Activated effector memory CD4-positive, alpha-beta T cell treated with anti-CD3 and anti-CD28 coated beads, Interleukin-2, amount 50 U/mL, for 16 hours (primary cell): ENCODE results near the gene ASAP2.
A peak's percentile ranks its signal among the peaks of the same experiment; 100 is the strongest.

Source experiments
- DNase-seq: peaks from one replicate; pipeline ENCODE4 v3.0.0-alpha.2; 2020

ASAP2 gene

DNA sequence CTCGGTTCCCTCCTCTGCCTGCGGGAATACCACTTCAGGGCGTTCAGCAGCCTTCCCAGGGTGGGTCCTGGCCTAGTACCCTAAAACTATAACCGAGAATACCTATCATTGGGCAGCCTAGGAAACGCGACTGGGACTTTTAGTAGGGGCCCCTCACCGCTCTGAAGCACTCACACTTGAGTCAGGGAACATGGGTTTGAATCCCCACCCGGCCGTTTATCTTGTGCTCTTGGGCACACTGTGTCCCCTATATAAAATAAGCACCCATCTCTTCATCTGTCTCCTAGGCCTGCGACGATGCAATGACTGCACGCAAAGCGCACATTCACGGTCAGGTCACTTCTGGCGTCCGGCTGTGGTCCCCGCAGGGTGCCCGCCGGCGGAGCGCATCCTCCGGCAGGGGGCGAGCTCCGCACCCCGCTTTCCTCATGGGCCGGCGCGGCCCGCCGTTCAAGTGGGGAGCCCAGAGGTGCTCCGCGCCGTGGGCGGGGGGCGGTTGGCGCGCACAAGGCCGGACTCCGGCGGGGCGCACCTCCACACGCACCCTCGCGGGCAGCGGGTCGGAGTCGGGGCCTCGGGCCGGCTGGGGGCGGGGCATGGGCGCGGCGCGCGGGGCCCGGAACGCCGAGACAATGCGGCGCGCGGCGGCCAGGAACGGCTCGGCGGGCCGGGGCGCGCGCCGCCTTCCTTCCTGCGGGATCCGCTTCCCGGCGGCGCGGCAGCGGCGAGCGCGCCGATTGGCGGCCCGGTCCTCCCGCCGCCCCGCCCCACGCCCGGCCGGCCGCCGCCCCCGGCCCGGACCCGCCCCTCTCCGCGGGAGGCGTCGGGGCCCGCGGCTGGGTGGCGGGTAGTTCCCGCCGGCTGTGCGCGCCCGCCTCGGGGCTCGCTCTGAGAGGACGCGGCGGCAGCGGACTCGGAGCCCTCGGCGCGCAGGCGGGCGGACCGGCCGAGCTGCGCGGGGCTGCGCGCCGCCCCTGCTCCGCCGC is at the start of gene ASAP2:
Gene ASAP2 (plus strand): TSS at position 850 of the 986 bp plus-strand sequence. CDS start 293 bp downstream, outside the sequence.
- DNase-seq = peak; percentile 68

DNA sequence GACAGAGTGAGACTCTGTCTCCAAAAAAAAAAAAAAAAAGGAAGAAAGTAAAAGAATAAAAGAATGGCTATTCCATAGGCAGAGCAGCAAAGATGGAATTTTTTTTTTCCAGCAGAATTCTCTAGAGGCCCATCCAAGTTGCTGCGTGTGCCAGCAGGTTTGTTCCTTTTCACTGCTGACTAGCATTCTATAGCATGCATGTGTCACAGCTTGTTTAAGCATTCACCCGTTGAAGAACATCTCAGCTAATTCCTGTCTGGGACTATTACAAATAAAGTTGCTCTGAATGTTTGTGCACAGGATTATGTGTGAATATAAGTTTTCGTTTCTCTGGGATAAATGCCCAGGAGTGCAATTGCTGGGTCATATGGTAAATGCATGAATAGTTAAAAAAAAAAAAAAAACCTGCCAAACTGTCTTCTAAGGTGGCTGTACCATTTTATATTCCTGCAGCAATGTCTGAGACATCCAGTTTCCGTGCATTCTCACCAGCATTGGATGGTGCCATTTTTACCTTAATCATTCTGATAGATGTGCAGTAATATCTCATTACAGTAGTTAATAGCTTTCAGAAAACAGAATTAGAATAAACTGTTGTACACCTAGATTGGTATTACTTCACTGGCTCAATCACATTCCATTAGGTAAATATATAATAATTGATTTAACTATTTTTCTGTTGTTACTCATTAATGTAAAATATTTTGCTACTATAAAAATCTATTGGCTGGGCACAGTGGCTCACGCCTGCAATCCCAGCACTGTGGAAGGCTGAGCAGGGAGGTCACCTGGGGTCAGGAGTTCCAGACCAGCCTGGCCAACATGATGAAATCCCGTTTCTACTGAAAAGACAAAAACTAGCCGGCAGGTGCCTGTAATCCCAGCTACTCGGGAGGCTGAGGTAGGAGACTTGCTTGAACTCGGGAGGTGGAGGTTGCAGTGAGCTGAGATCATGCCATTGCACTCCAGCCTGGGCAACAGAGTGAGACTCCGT is 47.5 kb upstream of the ASAP2 start:
- no peak for DNase-seq

DNA sequence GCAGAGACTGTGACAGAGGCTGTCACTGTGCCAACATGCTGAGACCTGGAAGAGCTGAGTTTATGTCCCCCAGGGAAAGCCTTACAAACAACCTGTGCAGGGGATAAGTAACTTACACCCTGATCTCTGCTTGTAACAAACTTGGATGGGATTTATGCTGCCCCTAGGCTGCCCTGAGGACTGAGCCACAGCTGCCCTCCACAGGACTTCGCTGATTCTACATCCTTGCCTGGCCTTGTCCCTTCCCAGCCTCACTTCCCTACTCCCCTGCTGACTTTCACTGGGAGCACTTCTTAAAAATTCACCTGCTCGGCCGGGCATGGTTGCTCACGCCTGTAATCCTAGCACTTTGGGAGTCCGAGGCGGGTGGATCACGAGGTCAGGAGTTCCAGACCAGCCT is 45.9 kb upstream of the ASAP2 start:
- no peak for DNase-seq

DNA sequence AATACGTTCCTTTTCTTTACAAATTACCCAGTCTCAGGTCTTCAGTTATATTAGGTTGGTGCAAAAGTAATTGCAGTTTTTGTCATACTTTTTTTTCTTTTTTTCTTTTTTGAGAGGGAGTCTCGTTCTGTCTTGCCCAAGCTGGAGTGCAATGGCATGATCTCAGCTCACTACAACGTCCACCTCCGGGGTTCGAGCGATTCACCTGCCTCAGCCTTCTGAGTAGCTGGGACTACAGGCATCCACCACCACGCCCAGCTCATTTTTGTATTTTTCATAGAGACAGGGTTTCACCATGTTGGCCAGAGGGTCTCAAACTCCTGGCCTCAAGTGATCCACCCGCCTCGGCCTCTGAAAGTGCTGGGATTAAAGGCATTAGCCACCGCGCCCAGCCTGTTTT is 43.8 kb upstream of the ASAP2 start:
- no peak for DNase-seq

DNA sequence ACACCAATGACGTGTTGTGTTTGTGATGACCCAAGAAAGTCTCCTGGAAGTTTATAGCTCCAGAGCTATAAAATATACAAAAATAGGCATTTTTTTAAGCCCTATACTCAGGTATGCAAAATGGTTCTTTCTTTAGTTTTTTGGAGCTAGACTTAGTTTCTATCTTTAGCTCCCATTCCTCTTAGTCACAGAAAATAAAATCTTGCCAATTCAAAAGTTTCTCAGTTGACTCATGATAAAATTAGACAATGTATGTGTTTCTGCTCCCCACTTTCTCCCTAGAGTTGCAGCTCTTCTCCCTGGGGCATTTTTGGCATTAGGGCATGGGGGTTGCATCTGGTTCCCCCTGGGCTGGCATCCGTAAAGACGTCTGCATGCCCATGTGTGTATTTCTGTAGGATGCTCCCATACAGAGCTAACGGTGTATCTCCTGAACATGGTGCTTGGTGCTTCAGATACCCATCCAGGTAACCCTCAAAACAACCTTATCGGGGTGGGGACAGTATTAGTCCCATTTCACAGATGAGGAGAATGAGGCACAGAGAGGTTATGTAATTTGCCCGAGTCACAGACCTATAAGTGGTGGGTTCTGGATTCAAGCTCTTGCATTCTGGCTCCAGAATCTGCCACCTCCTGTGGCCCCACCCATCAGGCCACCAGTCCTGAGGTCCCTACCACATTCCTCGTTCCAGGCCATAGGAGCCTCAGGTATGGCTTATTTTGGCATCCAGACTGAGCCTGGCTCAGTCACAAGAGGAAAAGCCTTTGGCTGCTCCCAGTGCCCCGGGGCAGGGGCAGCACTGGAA is 43.1 kb upstream of the ASAP2 start:
- DNase-seq = no peak

DNA sequence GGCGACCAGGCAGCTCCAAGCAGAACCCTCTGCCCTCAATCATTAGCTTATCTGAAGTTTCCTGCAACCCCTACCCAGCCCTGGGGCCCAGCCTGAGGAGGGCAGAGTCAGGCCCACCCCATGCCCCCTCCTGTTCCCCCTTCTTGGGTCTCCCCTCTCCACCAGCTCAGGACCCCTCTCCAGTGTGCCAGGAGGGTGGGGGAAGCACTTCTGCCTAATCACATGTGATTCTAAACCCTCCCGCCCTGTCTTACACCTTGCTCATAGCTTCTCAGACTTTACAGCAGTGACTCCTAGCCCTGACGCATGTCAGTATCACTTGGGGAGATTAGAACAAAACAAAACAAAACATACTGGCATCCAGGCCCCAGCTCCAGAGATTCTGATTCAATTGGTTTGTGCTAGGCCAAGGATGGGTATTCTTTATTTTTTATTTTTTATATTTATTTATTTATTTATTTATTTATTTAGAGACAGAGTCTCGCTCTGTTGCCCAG is 42.5 kb upstream of the ASAP2 start:
- DNase-seq = no peak

DNA sequence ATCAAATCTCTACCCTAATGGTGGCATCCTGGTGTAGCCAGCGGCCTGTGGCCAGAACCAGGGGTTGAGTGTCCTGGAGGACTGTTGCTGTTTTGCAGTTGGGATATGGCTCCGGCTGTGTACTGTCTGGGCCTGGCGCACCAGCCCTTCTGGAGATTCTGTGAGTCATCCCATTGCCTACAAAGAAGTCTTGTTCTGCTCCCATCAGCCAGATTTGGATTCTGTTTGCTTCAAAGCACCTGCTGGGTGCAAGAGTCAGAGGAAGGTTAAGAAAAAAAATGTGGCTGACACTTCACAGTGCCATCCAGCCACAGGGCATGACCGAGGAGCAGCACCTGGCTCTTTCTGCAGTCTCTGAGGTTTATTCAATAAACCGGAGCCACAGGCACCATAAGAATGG is 41.0 kb upstream of the ASAP2 start:
- DNase-seq = no peak

DNA sequence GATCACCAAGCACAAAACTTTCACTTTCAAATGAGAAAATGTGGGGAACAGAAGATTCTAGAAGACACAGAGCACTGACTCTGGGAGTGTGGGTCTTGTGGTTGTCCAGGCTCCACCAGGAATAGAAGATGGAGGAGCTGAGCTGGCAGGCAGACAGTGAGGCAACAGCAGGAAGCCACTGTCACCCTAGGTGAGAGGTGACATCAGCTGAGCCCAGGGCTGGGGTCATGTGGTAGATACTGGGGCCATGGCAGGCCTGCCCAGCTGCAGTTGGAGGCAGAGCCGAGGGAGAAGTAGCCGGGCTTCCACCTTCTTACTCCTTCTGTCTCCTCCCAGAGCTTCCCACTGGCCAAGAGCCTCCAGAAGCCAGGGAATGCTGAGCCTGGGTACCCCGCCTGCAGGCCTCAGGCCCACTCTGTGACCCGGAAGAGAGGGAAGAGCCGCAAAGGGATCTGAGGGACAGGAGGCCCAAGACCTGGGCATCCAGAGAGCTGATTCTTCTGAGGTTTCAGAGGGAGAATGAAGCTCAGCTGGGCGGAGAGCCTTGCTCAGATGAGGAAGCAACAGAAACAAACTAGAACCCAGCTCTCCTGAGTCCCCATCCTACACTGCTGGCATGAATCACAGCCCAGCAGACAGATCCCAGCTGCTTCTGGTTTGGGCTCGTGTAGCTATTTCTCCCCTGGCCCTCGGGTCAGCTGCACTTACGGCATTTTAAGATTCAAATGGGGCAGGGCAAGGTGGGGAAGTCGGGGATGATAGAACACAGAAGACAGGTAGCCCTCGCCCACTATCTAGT is 39.8 kb upstream of the ASAP2 start:
- no peak for DNase-seq

DNA sequence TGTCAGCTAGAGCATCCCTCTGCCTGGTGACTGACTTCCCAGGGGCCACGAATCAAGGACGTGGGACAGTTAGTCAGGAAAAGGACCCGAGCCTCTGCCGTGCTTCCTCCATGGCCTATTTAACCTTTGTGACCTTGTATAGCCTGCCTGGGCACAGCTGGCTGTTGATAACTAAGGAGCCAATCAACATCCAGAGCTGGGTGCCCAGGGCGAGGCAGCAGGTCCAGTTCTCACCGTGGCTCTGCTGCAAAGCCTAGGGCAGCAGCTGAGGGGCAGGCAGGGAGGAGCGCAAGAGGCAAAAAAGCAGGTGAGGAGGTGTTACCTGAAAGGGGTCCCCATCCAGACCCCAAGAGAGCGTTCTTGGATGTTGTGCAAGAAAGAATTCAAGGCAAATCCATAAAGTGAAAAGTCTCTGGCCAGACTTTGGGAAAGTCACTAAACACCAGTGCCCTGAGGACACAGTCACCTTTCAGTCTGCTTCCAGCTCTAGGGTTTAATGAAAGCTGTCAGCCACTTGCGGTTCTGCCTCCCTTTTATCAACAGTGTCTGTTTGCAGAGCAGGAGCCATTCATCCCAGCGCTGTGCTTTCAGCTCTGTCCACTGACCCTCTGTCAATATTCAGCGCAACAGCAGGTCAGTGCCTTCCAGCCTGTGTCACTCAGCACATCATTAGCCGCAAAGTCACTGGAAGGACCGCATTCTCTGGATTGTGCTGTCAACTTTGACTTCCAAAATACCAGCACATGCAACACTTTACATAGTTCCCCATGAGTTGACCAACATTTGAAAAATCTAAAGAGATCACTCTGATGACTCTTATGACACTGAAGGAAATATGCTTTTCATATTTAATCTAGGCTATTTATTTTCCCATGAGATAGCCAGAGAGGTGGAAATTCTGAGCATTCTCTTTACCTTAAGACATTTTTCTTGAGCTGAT is 38.6 kb upstream of the ASAP2 start:
- no peak for DNase-seq

DNA sequence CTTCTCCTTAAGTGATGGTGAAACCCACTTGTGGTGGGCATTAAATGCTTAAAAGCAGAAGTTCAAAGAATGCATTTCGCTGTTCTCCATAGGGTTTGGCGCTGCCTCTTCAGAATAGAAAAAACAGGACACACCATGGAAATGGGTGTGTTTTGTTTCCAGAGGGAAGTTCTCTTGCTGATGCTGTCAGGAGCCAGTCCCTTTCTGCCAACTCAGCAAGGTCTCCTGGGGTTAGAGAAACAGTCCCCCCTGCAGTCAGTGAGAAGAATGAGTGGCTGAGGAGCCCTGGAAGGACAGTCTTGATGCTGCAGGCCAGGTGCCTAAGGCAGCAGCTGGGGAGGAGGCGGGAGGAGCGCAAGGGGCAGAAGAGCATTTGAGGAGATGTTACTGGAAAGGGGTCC is 37.8 kb upstream of the ASAP2 start:
- no peak for DNase-seq

DNA sequence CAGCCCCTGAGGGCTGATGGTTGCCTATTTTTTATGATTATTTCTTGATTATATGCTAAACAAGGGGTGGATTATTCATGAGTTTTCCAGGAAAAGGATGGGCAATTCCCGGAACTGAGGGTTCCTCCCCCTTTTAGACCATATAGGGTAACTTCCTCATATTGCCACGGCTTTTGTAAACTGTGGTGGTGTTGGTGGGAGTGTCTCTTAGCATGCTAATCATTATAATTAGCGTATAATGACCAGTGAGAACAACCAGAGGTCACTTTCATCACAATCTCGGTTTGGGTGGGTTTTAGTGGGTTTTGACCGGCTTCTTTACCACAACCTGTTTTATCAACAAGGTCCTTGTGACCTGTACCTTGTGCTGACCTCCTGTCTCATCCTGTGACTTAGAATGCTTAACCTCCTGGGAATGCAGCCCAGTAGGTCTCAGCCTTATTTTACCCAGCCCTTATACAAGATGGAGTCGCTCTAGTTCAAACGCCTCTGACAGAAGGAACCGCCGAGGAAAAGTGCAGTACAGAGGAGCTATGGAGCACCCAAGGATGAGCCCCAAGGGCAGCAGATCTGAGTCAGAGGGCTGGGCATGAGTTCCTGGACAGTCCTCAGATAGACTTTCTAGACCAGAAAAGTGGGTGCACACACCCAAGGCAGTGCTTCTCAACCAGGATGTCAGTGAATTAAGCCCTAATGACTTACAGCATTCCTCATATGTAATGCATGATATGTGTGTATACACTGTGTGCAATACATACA is 37.1 kb upstream of the ASAP2 start:
- no peak for DNase-seq

DNA sequence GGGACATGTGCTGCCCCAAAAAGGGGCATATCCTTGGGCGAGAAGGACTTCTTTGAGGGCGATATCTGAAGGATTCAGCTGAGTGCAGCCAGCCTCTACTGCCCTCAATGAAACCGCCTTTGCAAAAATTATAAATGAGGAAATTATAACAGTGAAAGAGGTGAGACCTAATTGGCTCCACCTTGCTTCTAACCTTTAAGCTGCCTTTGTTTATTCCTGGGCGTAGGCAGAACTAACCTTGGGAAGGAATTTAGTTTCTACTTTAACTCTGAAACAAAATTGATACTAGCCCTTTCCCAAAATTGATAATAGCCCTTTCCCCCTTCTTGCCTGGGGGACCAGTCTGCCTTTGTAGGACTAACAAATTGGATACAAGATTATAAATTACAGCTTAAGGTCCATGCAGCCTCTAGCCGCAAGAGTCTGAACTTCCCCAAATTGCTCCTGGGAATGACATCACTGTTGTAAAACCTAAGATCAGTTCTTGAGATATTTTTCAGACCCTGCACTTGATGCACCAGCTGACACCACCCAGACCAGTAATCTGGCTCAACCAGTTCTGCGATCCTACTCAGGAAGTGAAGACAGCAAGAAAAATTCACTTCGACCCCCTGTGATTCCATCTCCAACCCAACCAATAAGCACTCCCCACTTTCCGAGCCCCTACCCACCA is 36.0 kb upstream of the ASAP2 start:
- no peak for DNase-seq

DNA sequence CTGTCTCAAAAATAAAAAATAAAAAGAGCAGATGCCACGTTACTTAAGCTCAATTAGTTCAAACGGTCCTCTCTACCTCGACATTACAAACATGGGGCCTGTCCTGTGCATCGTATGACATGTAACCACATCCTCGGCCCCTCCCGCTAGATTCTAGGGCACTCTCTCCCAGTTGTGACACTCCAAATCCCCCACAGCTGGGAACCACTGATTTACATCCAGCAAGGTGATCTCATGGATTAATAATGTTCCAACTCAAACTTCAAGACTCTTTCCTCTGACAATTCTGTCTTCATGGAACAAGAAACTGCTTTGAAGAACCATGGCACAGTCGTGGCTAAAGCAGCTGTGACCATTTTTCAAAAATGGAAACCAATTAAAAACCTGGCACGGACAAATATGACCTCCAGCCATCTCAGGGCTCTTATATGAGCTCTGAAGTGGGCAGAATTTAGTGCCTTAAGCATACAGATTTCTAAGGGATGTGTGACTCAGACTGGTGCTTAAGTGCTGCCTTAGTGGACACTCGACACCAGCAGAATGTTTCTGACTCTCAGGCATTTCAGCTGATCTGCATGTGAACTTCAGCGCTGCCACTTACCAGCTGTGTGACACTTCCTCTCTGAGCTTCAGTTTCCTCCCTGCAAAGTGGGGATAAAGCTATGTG is 31.7 kb upstream of the ASAP2 start:
- DNase-seq = no peak

DNA sequence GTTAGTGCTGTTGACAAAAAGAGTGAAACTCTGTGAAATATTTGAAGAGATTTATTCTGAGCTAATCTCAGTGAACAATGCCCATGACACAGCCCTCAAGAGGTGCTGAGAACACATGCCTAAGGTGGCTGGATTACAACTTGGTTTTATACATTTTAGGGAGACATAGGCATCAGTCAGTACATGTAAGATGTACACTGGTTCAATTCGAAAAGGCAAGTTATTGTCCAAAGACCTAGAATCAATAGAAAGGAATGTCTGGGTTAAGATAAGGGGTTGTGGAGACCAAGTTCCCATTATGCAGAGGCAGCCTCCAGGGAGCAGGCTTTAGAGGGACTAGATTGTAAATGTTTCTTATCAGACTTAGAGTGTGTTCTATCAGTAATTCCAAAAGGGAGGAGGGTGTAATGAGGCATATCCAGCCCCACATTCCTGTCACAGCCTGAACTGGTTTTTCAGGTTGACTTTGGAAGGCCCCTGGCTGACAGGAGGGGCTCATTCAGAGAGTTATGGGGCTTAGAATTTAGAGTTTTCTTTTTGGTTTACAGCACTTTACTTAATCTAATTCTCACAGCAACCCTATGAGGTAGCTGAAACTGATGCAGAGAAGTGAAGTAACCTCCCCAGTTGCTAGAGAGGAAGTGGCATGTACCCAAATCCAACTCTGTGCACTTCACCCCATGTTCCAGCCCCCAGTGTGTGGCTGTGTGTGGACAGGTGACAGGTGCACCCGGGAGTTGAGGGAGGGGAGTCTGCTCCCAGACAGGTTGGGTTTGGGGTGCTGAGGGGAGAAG is 28.3 kb upstream of the ASAP2 start:
- DNase-seq = no peak

DNA sequence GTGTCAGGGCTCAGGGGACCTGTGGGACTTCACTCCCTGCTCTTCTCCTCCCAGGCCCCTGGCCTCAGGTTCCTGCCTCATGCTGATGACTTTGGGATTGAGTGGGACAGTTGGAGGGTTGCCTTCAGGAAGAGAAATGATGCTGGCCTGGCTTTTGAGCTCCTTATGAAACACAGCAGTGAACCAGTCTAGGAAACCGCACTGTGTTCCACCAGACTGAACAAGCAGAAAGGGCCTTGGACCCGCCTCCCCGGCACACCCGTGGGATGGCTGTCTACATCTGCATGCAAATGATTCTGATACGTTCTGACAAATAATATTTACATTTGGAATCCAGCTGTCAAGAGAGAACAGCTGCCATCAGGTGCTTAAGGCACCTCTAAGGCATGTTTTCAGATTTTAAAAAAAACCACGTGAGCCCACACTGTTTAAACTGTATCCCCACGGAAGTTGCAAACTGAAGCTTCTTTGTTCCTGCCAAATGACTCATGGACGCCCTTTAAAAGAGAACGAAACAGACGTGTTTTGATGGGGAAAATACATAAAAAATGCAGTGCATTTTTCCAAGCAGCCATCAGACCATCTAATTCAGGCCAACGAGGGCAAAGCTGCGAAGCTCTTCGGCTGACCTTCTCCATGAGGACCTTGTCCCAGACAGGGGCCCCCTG is 27.6 kb upstream of the ASAP2 start:
- no peak for DNase-seq

DNA sequence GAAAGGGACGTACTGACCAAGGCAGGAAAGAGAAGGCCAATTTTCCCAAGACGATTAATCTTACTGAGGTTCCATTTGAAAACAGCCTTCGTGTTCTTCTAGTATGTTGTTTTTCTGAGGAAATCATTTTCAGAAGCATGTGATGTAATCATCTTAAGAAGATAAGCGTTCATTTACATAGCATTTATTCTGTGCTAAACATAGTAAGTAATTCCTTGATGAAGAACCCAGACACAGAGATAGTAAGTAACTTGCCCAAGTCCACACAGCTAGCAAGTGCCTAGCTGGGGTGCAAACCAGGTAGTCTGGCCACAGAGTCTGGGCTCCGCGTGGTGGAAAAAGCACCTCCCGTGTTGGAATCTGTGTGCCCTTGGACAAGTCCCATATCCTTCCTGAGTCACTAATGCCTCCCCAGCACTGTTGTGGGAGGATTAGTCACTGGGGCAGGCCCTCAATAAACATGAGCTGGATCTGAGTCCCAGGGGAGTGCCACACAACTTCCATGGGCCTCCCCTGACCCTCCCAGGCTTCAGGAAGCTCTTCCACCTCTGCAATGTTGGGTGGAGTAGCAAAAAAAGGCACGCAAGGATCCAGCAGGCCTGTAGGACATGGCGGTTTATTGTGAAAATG is 26.9 kb upstream of the ASAP2 start:
- DNase-seq = no peak
